RKO (cell line): ENCODE data around the gene PAPSS1.

Source experiments
- DNase-seq: peaks from one replicate; pipeline ENCODE4 v3.0.0-alpha.2; 2016; ENCODE audit warnings: low spot score

PAPSS1 gene

DNA sequence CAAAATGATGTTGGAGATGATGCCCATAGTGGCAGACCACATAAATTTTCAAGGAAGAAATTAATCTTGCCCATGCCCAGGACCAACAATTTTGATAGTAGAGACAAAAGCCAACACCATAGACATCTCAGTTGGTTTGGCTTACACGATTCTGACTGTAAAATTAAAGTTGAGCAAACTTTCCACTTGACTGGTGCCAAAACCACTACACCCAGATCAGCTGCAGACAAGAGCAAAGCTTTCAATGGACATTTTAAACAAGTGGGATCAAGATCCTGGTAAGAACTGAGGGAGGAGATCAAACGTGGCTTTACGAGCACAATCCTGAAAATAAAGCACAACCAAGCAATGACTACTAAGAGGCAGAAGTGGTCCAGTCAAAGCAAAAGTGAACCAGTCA lies 90.7 kb downstream of the PAPSS1 start:
- no peak for DNase-seq

DNA sequence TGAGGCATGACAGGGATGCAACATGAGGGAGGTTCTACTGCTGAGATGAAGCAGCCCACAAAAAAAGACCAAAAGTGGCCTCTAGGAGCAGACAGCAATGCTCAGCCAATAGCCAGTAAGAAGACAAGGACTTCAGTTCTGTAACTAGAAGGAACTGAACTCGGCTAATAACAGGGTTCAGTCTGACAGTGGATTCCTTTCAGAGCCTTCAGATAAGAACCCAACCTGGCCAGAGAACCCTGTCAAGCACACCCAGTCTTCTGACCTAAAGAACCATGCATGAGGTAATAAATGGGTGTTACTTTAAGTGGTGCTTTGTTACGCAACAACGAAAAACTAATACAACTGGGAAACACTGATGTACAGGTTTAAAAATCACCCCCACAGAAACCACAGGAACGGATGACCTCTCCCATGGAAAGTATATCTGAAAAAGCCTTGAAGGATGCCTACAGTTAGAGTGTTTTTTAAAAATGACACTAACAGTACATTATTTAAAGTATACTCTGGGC lies 94.6 kb downstream of the PAPSS1 start:
- DNase-seq = no peak

DNA sequence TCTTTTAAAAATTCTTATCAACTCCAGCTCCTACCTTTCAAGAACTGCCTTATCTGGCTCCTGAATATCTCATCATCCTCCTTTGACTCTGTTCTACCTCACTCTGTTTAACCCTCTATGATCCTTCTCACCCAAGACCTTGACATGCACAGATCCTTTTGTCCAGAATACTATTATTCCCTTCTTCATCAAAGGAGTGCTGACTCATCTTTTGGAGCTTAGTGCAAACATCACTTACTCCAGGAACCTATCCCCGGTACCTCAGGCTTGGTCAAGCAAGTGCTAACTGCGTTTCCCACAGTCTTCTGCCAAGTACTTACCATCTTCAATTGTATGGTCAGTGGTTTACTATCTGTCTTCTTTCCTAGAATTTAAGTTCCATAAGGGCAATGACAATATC lies 96.0 kb downstream of the PAPSS1 start:
- DNase-seq = no peak

DNA sequence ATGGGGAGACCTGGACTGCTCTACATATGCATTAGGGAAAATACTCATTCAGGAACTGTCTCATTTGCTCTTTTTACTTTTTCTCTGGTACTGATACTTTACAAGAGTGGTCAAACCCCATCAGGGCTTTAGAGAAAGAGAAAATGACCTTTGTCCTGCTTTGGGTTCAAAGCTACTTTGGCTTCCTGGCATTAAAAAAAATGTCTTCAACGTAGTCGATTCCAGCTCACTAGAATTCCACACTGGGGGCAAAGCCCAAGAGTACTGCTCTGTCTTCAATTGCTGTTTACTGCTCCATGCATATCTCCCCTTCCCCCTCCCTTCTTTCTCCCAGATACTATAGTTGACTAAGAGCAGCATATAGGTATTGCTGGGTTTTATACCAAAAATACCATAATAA lies 98.0 kb downstream of the PAPSS1 start:
- DNase-seq = no peak

DNA sequence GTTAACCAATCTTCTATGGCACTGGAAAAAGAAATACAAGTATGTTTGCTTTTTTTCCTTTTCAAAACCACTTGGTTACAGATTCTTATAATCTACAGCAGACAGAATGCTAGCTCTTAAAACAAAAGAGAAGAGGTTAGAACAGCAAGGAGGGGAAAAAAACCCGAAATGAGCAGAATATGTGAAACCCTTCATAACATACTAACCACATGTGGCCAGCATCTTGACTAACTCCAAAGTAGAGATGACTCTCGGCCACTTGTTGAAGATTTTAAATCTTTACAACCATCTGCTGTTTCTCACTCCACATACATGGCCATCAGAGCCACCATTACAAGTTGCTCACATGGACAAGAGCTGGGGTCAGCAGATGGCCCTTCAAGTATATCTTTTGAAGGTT lies 100.3 kb downstream of the PAPSS1 start:
- DNase-seq = no peak

DNA sequence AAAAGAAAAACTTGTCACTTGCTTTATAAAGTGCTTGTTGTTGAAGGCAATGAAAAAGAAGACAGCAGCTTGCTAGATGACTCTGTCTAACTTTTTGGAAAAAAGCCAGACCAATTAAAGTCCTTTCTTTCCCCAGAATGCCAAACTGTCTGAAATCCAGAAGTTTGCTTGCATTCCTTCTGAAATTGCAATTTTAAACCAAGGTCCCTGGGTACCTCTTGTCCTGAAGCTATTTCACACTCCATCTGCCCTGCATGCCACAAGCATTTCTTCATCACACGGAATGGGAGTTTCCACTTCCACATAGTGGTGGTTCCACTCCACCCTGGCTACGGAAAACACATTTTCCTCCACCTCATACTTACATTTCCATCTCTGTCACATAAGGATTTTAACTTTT lies 101.0 kb downstream of the PAPSS1 start:
- DNase-seq = no peak

DNA sequence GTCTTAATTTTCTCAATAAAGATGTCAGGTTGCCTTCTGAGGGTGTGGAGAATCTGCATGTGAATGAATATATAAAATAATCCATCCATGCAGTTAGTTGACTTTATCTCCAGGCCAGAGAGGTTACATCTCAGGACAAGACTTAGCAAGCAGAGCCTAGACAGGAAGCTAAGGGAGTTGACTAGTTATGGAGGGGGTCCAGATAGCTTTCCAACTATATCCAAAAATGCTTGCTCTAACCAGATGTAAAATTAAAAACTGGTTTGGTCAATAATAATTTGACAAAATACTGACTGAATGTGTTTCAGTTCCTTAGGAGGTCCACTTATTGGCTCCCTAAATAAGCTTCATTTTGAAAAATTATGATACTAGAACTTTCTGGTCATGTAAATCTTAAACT lies 101.4 kb downstream of the PAPSS1 start:
- no peak for DNase-seq

DNA sequence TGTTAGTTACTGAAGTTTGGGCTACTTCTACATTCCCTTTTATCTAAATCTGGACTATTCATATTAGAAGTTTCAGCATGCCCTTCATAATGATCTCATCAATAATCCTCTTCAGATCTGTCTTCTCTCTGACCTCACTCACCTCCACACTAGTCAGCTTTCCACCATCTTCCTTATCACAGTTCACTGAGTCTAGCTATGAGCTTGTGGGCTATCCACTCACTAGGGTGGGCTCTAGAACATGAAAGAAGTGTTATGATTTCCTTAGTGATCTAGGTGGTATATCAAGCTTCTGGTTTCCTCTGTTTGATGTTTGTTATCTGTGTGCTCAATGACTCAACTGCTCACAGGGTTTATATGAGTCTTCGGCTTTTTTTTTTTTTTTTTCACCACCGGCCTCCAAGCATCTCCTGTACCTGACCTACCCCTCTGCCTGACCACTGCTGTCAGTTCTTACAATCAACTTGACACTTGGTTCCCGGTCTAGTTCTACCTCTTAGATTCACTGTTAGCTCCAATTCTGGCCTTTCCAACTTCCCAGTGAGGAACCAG lies 103.1 kb downstream of the PAPSS1 start:
- DNase-seq = no peak

DNA sequence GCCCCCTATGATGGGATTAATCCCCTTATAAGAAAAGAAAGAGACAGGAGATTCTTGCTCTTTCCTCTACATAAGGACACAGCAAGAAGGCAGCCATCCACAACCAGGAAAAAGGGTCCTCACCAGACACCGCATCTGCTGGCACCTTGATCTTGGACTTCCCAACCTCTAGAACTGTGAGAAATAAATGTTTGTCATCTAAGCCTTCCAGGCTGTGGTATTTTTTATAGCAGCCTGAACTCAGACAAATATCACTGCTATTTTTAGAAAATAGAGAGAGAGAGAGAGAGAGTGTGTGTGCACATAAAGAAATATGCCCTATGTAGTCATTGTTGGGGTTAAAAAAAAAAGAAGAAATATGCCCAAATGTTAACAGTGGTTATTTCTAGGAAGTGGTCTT lies 104.2 kb downstream of the PAPSS1 start:
- no peak for DNase-seq

DNA sequence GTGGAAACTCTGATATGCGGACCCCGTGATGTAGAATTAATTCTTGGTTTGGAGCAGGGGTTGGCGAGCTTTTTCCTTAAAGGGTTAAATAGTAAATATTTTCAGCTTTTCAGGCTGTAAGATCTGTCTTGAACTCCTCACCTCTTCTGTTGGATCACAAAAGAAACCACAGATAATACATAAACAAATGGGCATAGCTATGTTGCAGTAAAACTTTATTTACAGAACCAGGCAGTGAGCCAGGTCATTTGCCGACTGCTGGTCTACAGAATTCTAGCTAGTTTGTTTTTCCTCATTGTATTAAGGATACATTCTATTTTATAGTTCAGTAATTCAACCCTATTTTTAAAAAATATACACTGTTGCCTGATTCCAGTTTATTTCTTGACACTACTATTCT lies 116.6 kb downstream of the PAPSS1 start:
- DNase-seq = no peak

DNA sequence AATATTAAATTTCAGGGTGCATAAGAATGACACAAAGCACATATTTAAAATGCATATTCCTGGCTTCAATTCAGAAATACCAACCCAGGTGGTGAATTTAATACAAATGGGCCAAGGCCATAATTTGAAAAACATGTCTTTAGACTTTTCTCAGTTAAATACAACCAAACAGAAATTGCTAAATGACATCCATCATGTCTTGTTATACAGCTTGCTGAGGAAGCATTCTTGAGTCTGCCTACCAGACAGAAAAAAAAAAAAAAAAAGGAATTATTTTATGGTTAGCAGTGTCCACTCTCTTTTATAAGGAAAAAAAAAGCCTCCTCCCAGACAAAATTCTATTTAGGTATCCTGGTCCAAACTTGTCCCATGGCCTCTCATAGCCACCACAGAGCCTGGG lies 119.1 kb downstream of the PAPSS1 start:
- DNase-seq = no peak

DNA sequence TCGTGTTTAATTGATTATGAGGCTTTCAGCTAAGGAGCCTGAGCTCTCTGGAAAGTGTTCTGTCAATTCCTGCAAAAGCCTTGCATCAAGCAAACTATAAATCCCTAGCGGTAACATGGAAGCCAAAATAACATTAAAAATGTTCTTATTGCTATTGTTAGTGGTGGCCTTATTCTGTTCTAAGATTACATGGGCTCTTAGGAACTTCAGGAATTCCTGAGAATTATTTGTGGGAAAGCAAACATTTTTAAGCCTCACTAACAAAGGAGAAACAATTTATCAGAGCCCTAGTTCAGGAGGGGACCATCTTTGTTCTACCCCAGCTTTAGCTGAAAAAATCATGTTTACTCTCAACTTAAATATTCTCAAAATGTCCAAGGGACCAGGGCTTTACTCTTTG lies 119.6 kb downstream of the PAPSS1 start:
- DNase-seq = no peak

DNA sequence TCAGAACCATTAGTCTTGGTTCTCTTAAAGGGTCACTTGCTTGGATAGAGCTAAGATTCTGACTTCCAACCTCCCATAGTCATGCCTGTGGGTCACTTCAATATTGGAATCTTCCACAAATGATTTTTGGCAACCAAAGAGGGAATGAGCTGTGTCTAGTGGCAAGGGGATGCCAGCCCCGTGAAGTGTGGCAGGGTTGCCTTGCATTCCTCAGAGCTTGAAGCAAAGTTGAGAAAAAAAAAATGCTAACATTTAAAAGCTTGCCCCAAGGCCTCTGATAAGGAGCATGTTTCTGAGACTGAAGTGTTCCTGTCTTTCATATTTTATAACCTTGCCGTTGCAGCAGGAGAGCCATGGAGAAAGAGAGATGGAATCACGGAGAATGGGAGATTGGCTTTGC lies 120.2 kb downstream of the PAPSS1 start:
- DNase-seq = no peak

DNA sequence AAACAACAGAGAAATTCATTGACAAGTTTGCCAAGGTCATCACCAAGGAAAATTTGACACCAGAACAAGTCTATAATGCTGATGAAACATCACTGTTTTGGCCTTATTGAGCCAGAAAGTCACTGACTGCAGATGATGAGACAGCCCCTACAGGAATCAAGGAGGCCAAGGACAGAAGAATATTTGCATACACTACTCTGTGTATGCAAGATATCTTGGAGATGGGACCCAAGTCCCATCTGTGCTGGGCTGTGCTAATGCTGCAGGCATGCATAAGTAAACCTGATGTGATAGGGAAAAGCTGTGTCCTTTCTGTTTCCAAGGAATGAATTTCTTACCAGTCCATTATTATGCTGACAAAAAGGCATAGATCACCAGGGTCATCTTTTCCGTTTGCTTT lies 126.8 kb downstream of the PAPSS1 start:
- DNase-seq = no peak

DNA sequence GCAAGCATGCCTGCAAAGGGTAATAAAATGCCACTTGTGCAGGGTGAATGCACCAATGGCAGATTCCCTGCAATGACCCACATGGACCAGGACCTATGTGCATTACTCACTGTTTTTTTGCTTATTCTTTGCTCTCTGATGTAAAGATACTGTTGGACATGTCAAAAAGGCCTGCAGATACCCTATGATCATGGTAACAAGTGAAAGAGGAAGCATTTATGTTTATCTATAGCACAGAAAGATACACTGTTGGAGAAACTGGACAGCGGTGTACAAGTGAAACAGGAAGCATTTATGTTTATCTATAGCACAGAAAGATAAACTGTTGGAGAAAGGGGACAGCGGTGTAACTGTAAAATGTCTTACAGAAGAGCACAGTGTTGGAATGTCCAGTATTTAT lies 127.5 kb downstream of the PAPSS1 start:
- DNase-seq = no peak

DNA sequence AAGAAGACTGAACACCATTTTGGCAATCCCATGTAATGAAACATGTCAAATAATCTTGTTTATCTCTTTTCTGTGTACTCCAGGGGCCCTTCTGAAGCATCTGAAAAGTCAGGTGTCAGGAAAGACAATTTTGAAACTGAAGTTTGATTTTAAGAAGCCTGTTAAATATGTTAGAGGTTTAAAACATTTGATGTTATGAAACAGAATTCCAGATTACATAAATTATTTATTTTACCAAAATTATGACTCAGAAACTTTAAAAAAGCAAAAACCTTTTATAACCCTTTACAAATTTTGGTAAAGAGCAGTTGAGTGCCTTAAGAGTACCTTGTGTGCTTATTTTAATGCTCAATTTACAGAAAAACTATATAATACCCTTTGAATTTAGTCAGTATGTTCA lies 130.8 kb downstream of the PAPSS1 start:
- DNase-seq = no peak

DNA sequence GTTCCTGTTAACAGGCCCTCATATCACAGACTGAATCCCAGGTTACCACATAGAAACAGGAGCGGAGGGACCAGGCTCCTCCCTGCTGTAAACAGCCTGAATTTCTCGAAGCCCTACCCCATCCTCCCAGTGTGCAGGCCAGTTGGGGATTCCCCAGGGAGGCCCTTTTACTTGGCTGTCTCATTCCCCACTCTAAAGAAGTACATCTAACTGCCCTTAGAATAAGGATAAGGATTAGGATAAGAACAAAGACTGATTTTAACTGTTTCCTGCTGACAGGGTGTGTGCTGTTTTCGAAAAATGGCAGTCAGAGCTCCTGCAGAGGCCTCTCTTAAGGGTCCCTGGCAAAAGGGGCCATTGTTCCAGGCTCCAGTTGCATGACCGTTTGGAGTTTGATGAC lies 133.7 kb downstream of the PAPSS1 start:
- no peak for DNase-seq

DNA sequence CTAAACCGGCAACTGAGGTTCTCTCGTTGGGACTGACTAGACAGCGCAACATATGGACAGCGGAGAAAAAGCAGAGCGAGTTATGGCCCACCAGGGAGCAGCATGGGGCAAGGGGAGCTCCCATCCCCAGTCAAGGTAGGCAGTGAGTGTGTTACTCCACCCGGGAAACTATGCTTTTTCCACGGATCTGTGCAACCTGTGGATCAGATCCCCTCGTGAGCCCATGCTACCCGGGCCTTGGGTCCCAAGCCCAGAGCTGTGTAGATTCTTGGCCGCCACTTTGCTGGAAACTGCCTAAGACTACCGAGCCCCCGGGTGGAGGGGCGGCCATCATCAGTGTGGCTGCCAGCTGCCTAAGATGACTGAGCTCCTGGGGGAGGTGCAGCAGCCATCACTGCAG lies 140.9 kb downstream of the PAPSS1 start:
- DNase-seq = no peak

DNA sequence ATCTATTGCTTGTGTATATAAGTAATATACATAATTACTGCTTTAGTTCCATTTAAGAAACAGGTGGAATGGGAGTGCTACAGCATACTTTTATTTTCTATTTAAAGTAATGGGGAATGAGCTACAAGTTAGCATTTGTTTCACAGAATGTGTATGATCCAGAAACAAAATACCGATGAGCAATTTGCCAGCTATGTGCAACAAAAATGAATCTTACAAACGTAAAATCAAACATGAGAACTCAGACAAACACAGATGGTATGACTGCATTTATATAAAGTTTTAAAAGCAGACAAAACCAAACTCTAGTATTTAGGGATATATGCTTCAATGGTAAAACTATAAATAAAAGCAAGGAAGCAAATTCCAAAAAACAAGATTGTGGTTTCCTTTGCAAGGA lies 141.7 kb downstream of the PAPSS1 start:
- no peak for DNase-seq

DNA sequence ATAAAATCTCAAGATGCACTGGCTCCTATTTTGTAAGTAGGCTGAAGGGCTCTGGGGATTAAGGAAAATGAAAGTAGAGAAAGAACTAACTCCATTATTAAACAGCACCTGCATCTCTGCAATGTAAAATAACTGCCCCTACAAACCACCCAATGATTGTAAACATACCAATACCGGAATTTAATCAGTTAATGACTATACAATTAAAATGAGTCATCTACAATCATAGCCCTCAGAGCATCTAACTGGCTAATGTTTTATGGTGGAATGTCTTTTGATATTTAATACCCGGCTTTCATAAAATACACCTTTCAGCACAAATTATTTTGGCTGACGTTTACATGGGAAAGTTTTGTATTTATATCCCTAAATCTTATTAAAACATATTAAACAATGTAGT lies 142.3 kb downstream of the PAPSS1 start:
- DNase-seq = no peak

DNA sequence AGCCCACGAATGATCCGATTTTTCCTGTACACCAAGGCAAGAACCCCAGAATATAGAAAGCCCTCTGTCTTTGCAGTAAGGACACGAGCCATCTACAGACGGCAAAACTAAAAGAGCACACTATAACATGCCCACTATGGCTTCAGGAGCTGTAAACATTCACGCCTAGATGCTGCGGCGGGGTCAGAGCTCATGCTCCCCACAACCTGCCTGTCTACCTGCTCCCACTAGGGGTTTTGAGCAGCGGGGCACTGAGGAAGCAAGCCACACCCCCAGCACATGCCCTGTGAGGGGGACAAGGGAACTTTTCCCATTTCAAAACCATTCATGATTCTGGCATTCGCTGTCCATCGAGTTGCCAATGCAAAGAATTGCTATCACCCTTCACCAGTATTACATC lies 144.8 kb downstream of the PAPSS1 start:
- DNase-seq = no peak

DNA sequence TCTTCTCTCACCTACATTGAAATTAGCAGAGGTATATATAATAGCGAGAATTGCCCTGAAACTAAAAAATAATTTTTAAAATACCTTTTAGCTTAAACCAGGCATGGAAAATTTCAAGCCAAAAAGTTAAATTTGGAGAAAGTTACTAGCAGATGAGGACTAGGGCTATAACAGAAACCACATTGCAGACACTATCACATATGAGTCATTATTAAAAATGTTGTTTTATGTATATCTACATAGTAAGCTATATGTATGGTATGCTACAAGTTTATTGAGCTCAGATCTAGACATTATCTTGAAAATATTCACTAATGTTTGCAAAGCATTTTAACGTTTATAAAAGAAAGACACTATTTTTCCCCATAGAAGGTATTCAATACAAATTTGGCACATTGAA lies 147.8 kb downstream of the PAPSS1 start:
- no peak for DNase-seq

DNA sequence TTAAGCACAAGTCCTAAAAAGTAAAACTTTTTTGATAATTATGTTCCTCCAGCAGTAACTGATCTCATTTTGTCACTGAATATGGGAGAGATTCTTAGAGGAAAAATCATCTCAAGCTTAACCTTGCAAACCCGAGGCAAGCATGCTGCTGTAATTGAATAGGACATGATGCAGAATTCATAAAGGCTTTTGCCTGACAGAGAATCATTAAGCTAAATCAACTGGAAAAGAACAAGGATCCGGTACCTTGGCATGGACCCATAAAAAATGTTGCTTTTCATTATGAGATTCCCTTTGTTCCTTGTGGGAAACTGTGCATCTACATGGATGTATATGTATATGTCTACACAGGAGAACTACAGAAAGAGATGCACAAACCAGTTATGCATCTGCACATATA lies 149.1 kb downstream of the PAPSS1 start:
- DNase-seq = no peak

DNA sequence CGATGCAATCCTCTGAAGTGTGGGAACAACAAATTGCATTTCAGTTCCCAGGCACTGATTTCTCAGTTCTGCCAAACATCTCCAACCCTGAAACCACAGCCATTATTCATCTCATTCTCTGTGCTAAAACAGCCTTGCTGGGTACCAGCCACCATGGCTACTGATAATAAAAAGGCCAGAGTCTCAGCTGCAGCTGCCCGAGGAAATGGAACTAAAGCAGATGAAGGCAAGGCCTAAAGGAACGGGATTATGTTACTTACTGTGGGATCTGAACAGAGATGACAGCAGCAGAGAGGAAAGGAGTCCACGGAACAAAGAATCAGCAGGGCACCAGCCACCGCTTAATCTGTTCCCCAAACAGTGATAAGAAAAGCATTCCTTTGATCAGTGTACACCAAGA lies 155.7 kb downstream of the PAPSS1 start:
- DNase-seq = no peak
